Measurements from ENCODE around the gene WHRN.

GRCh38 chr9:114384836-114385396 lies 120.4 kb downstream of the WHRN start:
- TF ChIP-seq KDM1A (IDR thresholded peaks at IDR 0.05) (no peak), CTCF (IDR thresholded peaks at IDR 0.05 in 2 of 3, conservative IDR thresholded peaks at IDR 0.05 in 1 of 3; ENCODE audit: insufficient read depth in 2 of 3, low read depth in 1 of 3, low read length in 3 of 3) (no peak)

Measured in K562 (cell line).